Mesendoderm (in vitro differentiated cells): Measurements from ENCODE around the gene CYFIP1.

Experiments used
- DNase-seq: peaks from one replicate; pipeline ENCODE4 v3.0.0; 2013
- H2AK5ac ChIP-seq: 2 replicates; pipeline ENCODE4 v1.6.1; 2013; ENCODE audit warnings: low read length, inconsistent platforms
- H2BK120ac ChIP-seq: 2 replicates; pipeline ENCODE4 v1.6.1; 2013; ENCODE audit warnings: low read depth, mild to moderate bottlenecking, low read length, moderate library complexity, mixed read lengths
- H2BK15ac ChIP-seq: replicated peaks from 2 replicates; pipeline ENCODE4 v1.6.1; 2013; ENCODE audit warnings: low read depth, mild to moderate bottlenecking, moderate library complexity
- H2BK5ac ChIP-seq: 2 replicates; pipeline ENCODE4 v1.6.1; 2013; ENCODE audit warnings: low read length, inconsistent platforms
- H3K18ac ChIP-seq: 2 replicates; pipeline ENCODE4 v1.6.1; 2013; ENCODE audit warnings: mild to moderate bottlenecking, low read length, mixed read lengths
- H3K23ac ChIP-seq: one replicate; pipeline ENCODE4 v1.6.1; 2013; ENCODE audit warnings: low read length
- H3K27ac ChIP-seq: 2 replicates; pipeline ENCODE4 v1.5.1; 2013; ENCODE audit warnings: low read depth, mild to moderate bottlenecking, inconsistent platforms, low read length, moderate library complexity
- H3K27me3 ChIP-seq: 2 replicates; pipeline ENCODE4 v1.6.1; 2013; ENCODE audit warnings: low read length, control low read depth, mild to moderate bottlenecking, inconsistent platforms; ENCODE audit not compliant: insufficient read depth, poor library complexity
- H3K36me3 ChIP-seq: 2 replicates; pipeline ENCODE4 v1.6.1; 2013; ENCODE audit warnings: low read length, inconsistent platforms; ENCODE audit not compliant: control insufficient read depth, insufficient read depth
- H3K4ac ChIP-seq: one replicate; pipeline ENCODE4 v1.6.1; 2013; ENCODE audit warnings: low read depth, mild to moderate bottlenecking, low read length, moderate library complexity
- H3K4me1 ChIP-seq: 2 replicates; pipeline ENCODE4 v1.6.1; 2013; ENCODE audit warnings: low read depth, low read length, inconsistent platforms; ENCODE audit not compliant: control insufficient read depth
- H3K4me2 ChIP-seq: 2 replicates; pipeline ENCODE4 v1.6.1; 2013; ENCODE audit warnings: low read length
- H3K4me3 ChIP-seq: 2 replicates; pipeline ENCODE4 v1.5.1; 2013; ENCODE audit warnings: mild to moderate bottlenecking, low read length
- H3K56ac ChIP-seq: one replicate; pipeline ENCODE4 v1.6.1; 2013; ENCODE audit warnings: low read length
- H3K79me1 ChIP-seq: 2 replicates; pipeline ENCODE4 v1.6.1; 2013; ENCODE audit warnings: low read length, inconsistent platforms
- H3K79me2 ChIP-seq: 2 replicates; pipeline ENCODE4 v1.6.1; 2013; ENCODE audit warnings: mild to moderate bottlenecking, low read length; ENCODE audit not compliant: control insufficient read depth, insufficient read depth
- H3K9ac ChIP-seq: 2 replicates; pipeline ENCODE4 v1.6.1; 2013; ENCODE audit warnings: low read length, inconsistent platforms
- H4K5ac ChIP-seq: one replicate; pipeline ENCODE4 v1.6.1; 2013; ENCODE audit warnings: low read length
- H4K8ac ChIP-seq: one replicate; pipeline ENCODE4 v1.6.1; 2013; ENCODE audit warnings: low read depth, mild to moderate bottlenecking, control low read depth, low read length, moderate library complexity
- WGBS: extraction: QIAGEN DNeasy Blood & Tissue Kit; methylation state at CpG from one replicate; pipeline ENCODE4 v1.1.7; 2013; ENCODE audit warnings: low lambda C conversion rate, missing lambda C conversion rate; ENCODE audit not compliant: insufficient coverage; ENCODE audit errors: extremely low coverage; 5-methylcytosine and 5-hydroxymethylcytosine counted together

CYFIP1 gene

GRCh38 chr15:22908830-22909229 is 71.3 kb downstream of the CYFIP1 start:
- H3K27me3 ChIP-seq = no peaks in the 10 kb centered on the region
- H3K9ac ChIP-seq = no peak overlapping the region
- no peaks in the 10 kb centered on the region for H3K79me1 ChIP-seq
- no peak overlapping the region for H4K5ac ChIP-seq
- no peak overlapping the region for H4K8ac ChIP-seq
- no peak overlapping the region for H3K18ac ChIP-seq
- no peak overlapping the region for H2BK5ac ChIP-seq
- H3K4me3 ChIP-seq = no peak overlapping the region
- no peak for DNase-seq
- H2BK15ac ChIP-seq = no peak overlapping the region
- H3K23ac ChIP-seq = no peak overlapping the region
- no peak overlapping the region for H3K56ac ChIP-seq
- H2BK120ac ChIP-seq = no peak overlapping the region
- no peak overlapping the region for H3K4me2 ChIP-seq
- H3K4me1 ChIP-seq = no peaks in the 10 kb centered on the region
- H3K79me2 ChIP-seq = no peaks in the 10 kb centered on the region
- WGBS = no CpG with 5 or more reads among the region's 9 CpGs
- H2AK5ac ChIP-seq = no peak overlapping the region
- no peak overlapping the region for H3K4ac ChIP-seq
- H3K36me3 ChIP-seq = peaks cover 2% of the 10 kb centered on the region
- no peak overlapping the region for H3K27ac ChIP-seq

GRCh38 chr15:22907161-22907950 is 72.8 kb downstream of the CYFIP1 start:
- H2BK5ac ChIP-seq = no peak overlapping the region
- no peak for DNase-seq
- no peak overlapping the region for H4K8ac ChIP-seq
- no peak overlapping the region for H3K27ac ChIP-seq
- no peak overlapping the region for H3K4me3 ChIP-seq
- no peak overlapping the region for H3K56ac ChIP-seq
- no peak overlapping the region for H3K4ac ChIP-seq
- H3K4me1 ChIP-seq = no peaks in the 10 kb centered on the region
- H3K9ac ChIP-seq = no peak overlapping the region
- no peaks in the 10 kb centered on the region for H3K79me2 ChIP-seq
- H3K4me2 ChIP-seq = no peak overlapping the region
- H3K79me1 ChIP-seq = no peaks in the 10 kb centered on the region
- H4K5ac ChIP-seq = no peak overlapping the region
- H3K23ac ChIP-seq = no peak overlapping the region
- H2AK5ac ChIP-seq = no peak overlapping the region
- H2BK15ac ChIP-seq = no peak overlapping the region
- no peaks in the 10 kb centered on the region for H3K27me3 ChIP-seq
- no peak overlapping the region for H2BK120ac ChIP-seq
- WGBS = no CpG with 5 or more reads among the region's 16 CpGs
- H3K18ac ChIP-seq = no peak overlapping the region
- peaks cover 8% of the 10 kb centered on the region for H3K36me3 ChIP-seq

- Histone ChIP-seq H3K9ac (no peak overlapping the region), H3K27ac (no peak overlapping the region), H3K79me1 (no peaks in the 10 kb centered on the region), H3K56ac (no peak overlapping the region), H3K18ac (no peak overlapping the region), H2BK120ac (no peak overlapping the region), H3K4me2 (no peak overlapping the region), H3K23ac (no peak overlapping the region), H3K4me3 (no peak overlapping the region), H2BK5ac (no peak overlapping the region), H4K5ac (no peak overlapping the region), H2AK5ac (no peak overlapping the region), H3K79me2 (no peaks in the 10 kb centered on the region), H3K4me1 (no peaks in the 10 kb centered on the region), H3K36me3 (peaks cover 10% of the 10 kb centered on the region), H4K8ac (no peak overlapping the region), H3K27me3 (no peaks in the 10 kb centered on the region), H2BK15ac (no peak overlapping the region), H3K4ac (no peak overlapping the region)
- DNase-seq = no peak
- no CpG with 5 or more reads among the region's 11 CpGs for WGBS
Observed at GRCh38 chr15:22904736-22905135, 75.4 kb downstream of the CYFIP1 start.

- no peak overlapping the region for H4K5ac ChIP-seq
- no peak overlapping the region for H3K27ac ChIP-seq
- H3K23ac ChIP-seq = no peak overlapping the region
- no peak overlapping the region for H4K8ac ChIP-seq
- H3K79me2 ChIP-seq = no peaks in the 10 kb centered on the region
- no peak overlapping the region for H3K56ac ChIP-seq
- H3K27me3 ChIP-seq = no peaks in the 10 kb centered on the region
- no peak overlapping the region for H3K4me3 ChIP-seq
- no peaks in the 10 kb centered on the region for H3K79me1 ChIP-seq
- no peak overlapping the region for H2BK15ac ChIP-seq
- DNase-seq = no peak
- H3K4me1 ChIP-seq = no peaks in the 10 kb centered on the region
- H3K36me3 ChIP-seq = peaks cover 9% of the 10 kb centered on the region
- no CpG with 5 or more reads among the region's 19 CpGs for WGBS
- H3K18ac ChIP-seq = no peak overlapping the region
- no peak overlapping the region for H2AK5ac ChIP-seq
- no peak overlapping the region for H2BK5ac ChIP-seq
- no peak overlapping the region for H2BK120ac ChIP-seq
- no peak overlapping the region for H3K9ac ChIP-seq
- H3K4me2 ChIP-seq = no peak overlapping the region
- H3K4ac ChIP-seq = no peak overlapping the region
Observed at GRCh38 chr15:22903961-22904534, 76.1 kb downstream of the CYFIP1 start.

- no peak overlapping the region for H3K23ac ChIP-seq
- DNase-seq = no peak
- no peak overlapping the region for H2BK15ac ChIP-seq
- H3K4me1 ChIP-seq = no peaks in the 10 kb centered on the region
- H2BK5ac ChIP-seq = no peak overlapping the region
- no peak overlapping the region for H2AK5ac ChIP-seq
- no peak overlapping the region for H3K4me2 ChIP-seq
- WGBS = no CpG with 5 or more reads among the region's 18 CpGs
- no peak overlapping the region for H3K4me3 ChIP-seq
- no peaks in the 10 kb centered on the region for H3K27me3 ChIP-seq
- H3K9ac ChIP-seq = no peak overlapping the region
- H3K79me2 ChIP-seq = no peaks in the 10 kb centered on the region
- H4K8ac ChIP-seq = no peak overlapping the region
- no peak overlapping the region for H4K5ac ChIP-seq
- no peak overlapping the region for H2BK120ac ChIP-seq
- no peak overlapping the region for H3K56ac ChIP-seq
- H3K36me3 ChIP-seq = peaks cover 9% of the 10 kb centered on the region
- no peak overlapping the region for H3K27ac ChIP-seq
- no peak overlapping the region for H3K4ac ChIP-seq
- H3K18ac ChIP-seq = no peak overlapping the region
- H3K79me1 ChIP-seq = no peaks in the 10 kb centered on the region
Observed at GRCh38 chr15:22903427-22903826, 76.7 kb downstream of the CYFIP1 start.
